Caki2 (cell line): ENCODE results near the gene TBC1D20. TPM values are rescaled to one million over a fixed set of nuclear protein-coding genes. Genes with fewer than 3 reads are reported as not detected.
"Not testable (repeated sequence)": the region's sequence is repeated elsewhere in the genome, so short reads cannot be mapped to it uniquely, and the experiment has no call there.

Experiments
- DNase-seq: peaks from one replicate; pipeline ENCODE4 v3.0.0-alpha.2; 2015; ENCODE audit warnings: low read depth
- in situ Hi-C: cut with HindIII; loops from 2 replicates; pipeline ENCODE4 v1.10.0; 2016; ENCODE audit warnings: low sequenced_read_pairs, low pct_unique_long_range_greater_than_20kb, mixed read lengths
- total RNA-seq: library from RNA; depleted of rRNA; stranded (reverse); fragments of >200 nt; shearing (Covaris generic); gene quantifications from 2 replicates; pipeline ENCODE4 v1.2.3, GENCODE V29; 2014; ENCODE audit warnings: low replicate concordance; rRNA removed

The TBC1D20 gene
- total RNA-seq, 1 experiment from 2014 or later, result 20.0 TPM

- in situ Hi-C loops, result no loop called here
- DNase-seq, result no peak
Measured at GRCh38 chr20:396252-396618, 66.1 kb downstream of the TBC1D20 start.

GRCh38 chr20:393296-393695 is 69.0 kb downstream of the TBC1D20 start:
- in situ Hi-C loops, DNase-seq: not testable (repeated sequence)

- in situ Hi-C loops, result no loop called here
- DNase-seq, result peak; percentile 99
Measured at GRCh38 chr20:391041-391711, 71.2 kb downstream of the TBC1D20 start.

- in situ Hi-C loops, result no loop called here
Measured at GRCh38 chr20:389220-389619, 73.1 kb downstream of the TBC1D20 start.

GRCh38 chr20:388034-388994 is 74.0 kb downstream of the TBC1D20 start:
- no peak for DNase-seq
- in situ Hi-C loops, result no loop called here

More at GRCh38 chr20:389220-389619, 73.1 kb downstream of the TBC1D20 start:
- no peak for DNase-seq

GRCh38 chr20:387520-387919 is 74.8 kb downstream of the TBC1D20 start:
- in situ Hi-C loops, result no loop called here
- no peak for DNase-seq

- in situ Hi-C loops, DNase-seq: not testable (repeated sequence)
Measured at GRCh38 chr20:386634-387033, 75.7 kb downstream of the TBC1D20 start.

Other genes starting within 250 kb of the TBC1D20 start
- not detected in 2 replicates for gene DEFB129, start 235.3 kb downstream of the TBC1D20 start, total RNA-seq
- gene DEFB132, start 204.8 kb downstream of the TBC1D20 start, total RNA-seq, result not detected in 2 replicates
- 2.8 and 3.3 TPM in 2 replicates for gene C20orf96, start 171.8 kb downstream of the TBC1D20 start, total RNA-seq
- 27.1 and 33.4 TPM in 2 replicates for gene ZCCHC3, start 165.0 kb downstream of the TBC1D20 start, total RNA-seq
- 4.2 and 9.4 TPM in 2 replicates for gene SOX12, start 137.0 kb downstream of the TBC1D20 start, total RNA-seq
- gene NRSN2, start 115.4 kb downstream of the TBC1D20 start, total RNA-seq, result 0.74 and 5.3 TPM in 2 replicates
- gene TRIB3, start 81.8 kb downstream of the TBC1D20 start, total RNA-seq, result 170 and 190 TPM in 2 replicates
- 245 and 298 TPM in 2 replicates for gene RBCK1, start 54.2 kb downstream of the TBC1D20 start, total RNA-seq
- 183 and 228 TPM in 2 replicates for gene CSNK2A1, start 81.3 kb upstream of the TBC1D20 start, total RNA-seq
- not detected in 2 replicates for gene TCF15, start 147.8 kb upstream of the TBC1D20 start, total RNA-seq
- 463 and 512 TPM in 2 replicates for gene SRXN1, start 190.7 kb upstream of the TBC1D20 start, total RNA-seq
- not detected in 2 replicates for gene SCRT2, start 213.3 kb upstream of the TBC1D20 start, total RNA-seq